ENCODE results near the gene PAPOLA. TPM values are rescaled to one million over a fixed set of nuclear protein-coding genes. Genes with fewer than 3 reads are reported as not detected.

PAPOLA gene
- total and polyA plus RNA-seq, 9 of the 15 experiments (the other 6 are each of a cell fraction or from before 2014, with no cell fraction given): 51.1 to 199 (median 95.8) TPM

DNA sequence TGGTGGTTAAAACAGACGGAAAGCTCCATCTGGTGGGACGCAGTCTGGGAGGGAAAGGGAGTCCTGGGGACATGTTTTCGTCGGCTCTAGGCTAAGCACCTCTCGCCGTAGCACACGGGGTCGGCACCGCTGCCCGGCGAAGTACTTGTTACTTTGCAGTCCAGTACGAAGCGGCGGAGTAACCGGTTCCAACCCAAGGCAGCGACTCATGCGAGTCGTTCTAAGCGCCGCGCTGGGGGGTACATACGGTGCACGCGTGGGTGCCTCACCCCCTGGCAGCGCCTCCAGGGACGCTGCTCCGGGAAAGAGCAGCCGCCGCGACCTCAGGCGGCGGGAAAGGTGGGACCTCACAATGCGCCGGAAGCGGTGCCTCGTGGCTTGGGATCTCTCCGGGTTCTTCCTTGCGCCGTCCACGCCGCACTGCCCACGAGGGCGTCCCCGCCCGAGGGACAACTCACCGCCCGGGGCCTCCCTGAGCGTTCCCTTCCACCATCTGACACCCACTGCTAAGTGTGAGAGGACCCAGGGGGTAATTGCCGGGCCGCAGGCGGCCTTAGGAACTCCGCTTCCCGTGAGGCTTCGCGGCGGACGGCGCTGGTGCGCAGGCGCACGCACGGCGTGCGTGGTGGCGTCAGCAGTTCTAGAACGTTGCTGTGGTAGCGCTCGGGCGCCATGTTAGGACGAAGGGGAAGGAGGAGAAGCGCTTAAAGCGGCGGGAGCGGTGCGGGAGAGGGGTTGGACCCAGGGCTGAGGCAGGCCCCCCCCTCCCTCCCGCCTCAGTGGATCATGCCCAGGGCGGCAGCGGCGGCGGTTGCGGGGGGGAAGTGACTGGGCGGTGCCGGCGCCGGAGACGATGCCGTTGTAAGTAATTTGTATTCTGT, at the start of gene PAPOLA (continued):
- TF ChIP-seq, protein P1, sequence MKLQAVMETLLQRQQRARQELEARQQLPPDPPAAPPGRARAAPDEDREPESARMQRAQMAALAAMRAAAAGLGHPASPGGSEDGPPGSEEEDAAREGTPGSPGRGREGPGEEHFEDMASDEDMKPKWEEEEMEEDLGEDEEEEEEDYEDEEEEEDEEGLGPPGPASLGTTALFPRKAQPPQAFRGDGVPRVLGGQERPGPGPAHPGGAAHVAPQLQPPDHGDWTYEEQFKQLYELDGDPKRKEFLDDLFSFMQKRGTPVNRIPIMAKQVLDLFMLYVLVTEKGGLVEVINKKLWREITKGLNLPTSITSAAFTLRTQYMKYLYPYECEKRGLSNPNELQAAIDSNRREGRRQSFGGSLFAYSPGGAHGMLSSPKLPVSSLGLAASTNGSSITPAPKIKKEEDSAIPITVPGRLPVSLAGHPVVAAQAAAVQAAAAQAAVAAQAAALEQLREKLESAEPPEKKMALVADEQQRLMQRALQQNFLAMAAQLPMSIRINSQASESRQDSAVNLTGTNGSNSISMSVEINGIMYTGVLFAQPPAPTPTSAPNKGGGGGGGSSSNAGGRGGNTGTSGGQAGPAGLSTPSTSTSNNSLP (IDR thresholded peaks at IDR 0.05; ENCODE audit: borderline replicate concordance, low read depth, low read length): no peak
- no peak for TF ChIP-seq GTF2A2 (tag; IDR thresholded peaks at IDR 0.05)
- TF ChIP-seq PRPF4 (IDR thresholded peaks at IDR 0.05; ENCODE audit: insufficient read depth, low read depth, low read length, poor library complexity, severe bottlenecking): peak; percentile 52
- no peak for TF ChIP-seq CHD2 (IDR thresholded peaks at IDR 0.05; ENCODE audit: low read depth, low read length)
- TF ChIP-seq NUFIP1 (IDR thresholded peaks at IDR 0.05; ENCODE audit: partially characterized antibody): no peak
- TF ChIP-seq SREBF2 (CRISPR knock-in tag; IDR thresholded peaks at IDR 0.05): 0 out of 2 replicates have a peak, but pooled peaks have one; percentile 10
- TF ChIP-seq POLR2AphosphoS5 (IDR thresholded peaks at IDR 0.05; ENCODE audit: control insufficient read depth, insufficient read depth, low read depth, low read length): peak; percentile 86
- TF ChIP-seq CBFB (CRISPR knock-in tag; IDR thresholded peaks at IDR 0.05): no peak
- no peak for TF ChIP-seq ZNF76 (CRISPR knock-in tag; IDR thresholded peaks at IDR 0.05; ENCODE audit: borderline replicate concordance)
- TF ChIP-seq HDAC6 (IDR thresholded peaks at IDR 0.05; ENCODE audit: low read depth, low read length): no peak
- no peak; the same call in 1 of the 2 replicates for TF ChIP-seq FOXJ3 (CRISPR knock-in tag; IDR thresholded peaks at IDR 0.05)
- TF ChIP-seq ZC3H11A (IDR thresholded peaks at IDR 0.05; ENCODE audit: low read depth, low read length): no peak
- TF ChIP-seq ZNF3 (CRISPR knock-in tag; IDR thresholded peaks at IDR 0.05): no peak
- TF ChIP-seq KDM4B (IDR thresholded peaks at IDR 0.05; ENCODE audit: borderline replicate concordance in 2 of 2, low read depth in 1 of 2): no peak
- no peak for TF ChIP-seq BACH1 (tag; IDR thresholded peaks at IDR 0.05)
- TF ChIP-seq CBFA2T3 (IDR thresholded peaks at IDR 0.05): no peak
- no peak for TF ChIP-seq TGIF2 (CRISPR knock-in tag; IDR thresholded peaks at IDR 0.05)
- TF ChIP-seq CREB5 (CRISPR knock-in tag; IDR thresholded peaks at IDR 0.05): no peak
- no peak for TF ChIP-seq HIVEP1 (CRISPR knock-in tag; IDR thresholded peaks at IDR 0.05)
- no peak for TF ChIP-seq HMG20B (CRISPR knock-in tag; IDR thresholded peaks at IDR 0.05)
- TF ChIP-seq ESRRB (CRISPR knock-in tag; IDR thresholded peaks at IDR 0.05; ENCODE audit: borderline replicate concordance): no peak
- TF ChIP-seq NR3C1 (CRISPR knock-in tag; IDR thresholded peaks at IDR 0.05): no peak
- no peak for TF ChIP-seq TSC22D4 (tag; IDR thresholded peaks at IDR 0.05)
- TF ChIP-seq E2F3 (CRISPR knock-in tag; IDR thresholded peaks at IDR 0.05): peak; percentile 69; the same call in 1 of the 2 replicates
- TF ChIP-seq CHCHD3 (CRISPR knock-in tag; IDR thresholded peaks at IDR 0.05): no peak
- TF ChIP-seq LCOR (CRISPR knock-in tag; IDR thresholded peaks at IDR 0.05): 0 out of 2 replicates have a peak, but pooled peaks have one; percentile 4
- TF ChIP-seq USF2 (CRISPR knock-in tag; IDR thresholded peaks at IDR 0.05): no peak

All from K562 (cell line).